NCI-H1092 treated with DMSO at 0.1 percent for 48 hours (cell line): ENCODE data around the gene AMOT.

Experiments used
- DNase-seq: peaks from one replicate; lab custom pipeline; 2025; lab: John Stamatoyannopoulos, UW

Gene AMOT

DNA sequence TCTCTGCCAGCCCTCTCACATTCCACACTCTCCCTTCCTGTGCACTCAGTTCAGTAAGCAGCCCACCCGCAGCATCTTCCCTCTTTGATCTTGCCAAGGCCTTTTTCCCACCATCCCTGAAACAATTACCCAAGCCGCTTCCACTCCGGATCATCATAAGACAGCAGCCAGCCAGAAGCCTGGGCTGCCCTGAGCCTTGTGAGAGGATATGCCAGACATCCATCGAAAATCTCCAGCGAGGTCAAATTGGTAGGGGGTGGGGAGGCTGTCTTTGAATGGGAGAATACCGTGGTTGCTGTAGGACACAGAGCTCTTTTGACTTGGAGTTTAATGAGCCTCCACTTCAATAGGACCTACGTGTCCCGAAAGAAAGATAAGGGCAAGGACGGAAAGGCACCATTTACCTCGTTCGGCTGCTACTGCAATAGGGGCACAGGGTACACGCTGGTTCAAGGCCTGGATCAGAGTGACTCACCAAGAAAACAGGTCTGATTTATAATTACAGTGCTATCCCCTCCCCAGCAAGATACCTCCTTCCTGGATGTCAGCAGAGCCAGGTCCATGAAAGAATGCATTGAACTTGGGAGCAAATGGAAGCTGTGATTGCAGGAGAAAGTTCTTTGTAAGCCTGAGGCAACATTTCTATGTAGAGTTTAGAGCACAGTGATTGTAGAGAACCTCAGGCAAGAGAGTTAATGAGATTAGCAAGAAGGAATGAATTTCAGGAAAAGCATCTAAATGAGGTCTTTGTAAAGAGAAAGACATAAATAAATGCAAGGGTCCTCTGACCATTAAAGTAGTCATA, 39.5 kb downstream of the AMOT start:
- no peak for DNase-seq

DNA sequence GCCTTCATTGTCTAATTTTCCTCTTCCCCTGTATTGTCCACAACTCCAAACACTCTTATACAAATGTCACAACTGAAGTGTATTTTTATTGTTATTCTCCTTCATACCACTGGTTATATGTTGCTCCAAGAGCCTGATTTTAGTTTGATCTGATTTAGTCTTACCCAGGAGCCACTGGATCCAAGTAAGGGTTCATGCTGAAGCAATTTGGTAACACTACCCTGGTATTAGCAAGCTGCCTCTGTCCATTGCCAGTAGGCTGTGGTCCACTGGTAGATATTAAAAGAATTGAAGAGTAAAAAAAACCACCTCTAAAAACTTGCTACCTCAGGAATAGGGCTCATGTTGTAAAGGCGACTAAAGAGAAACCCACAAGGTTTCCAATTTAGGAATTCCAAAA, 41.2 kb downstream of the AMOT start:
- no peak for DNase-seq

DNA sequence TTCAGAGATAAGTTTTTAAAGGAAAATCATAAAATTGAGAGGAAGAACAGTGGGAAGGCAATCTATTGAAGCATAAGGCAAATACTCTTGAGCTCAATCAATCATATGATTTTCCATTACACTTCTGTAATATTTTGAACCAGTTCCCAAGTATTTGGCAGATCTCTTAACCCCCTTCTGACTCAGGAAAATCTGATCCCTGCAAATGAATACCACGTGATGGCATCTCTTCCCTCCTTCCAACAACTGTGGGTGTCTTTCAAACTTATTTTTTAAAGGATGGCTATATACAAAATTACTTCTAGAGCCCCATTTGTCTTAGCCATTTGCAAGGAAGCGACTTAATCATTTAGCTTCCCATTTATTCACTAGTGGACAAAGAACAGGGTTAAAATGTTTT, 41.9 kb downstream of the AMOT start:
- DNase-seq: no peak

DNA sequence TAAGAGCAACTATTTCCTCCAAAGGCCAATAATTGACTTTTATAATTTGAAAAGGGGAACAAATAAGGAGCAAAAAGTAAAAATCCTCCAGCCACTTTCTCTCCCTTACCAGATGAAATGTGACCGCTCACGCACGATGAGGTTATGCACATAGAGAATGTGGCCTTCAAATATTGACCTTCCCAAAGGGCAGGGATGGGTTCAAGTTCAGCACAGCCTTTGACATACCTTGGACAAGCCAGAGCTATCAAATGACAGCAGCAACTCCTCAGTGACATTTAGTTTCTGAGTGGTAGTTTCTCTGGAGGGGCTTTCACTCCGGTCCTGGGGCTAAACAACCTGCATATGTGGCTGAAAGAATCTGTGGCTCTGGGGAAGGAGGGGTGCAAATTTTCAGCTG, 50.7 kb downstream of the AMOT start:
- DNase-seq: no peak

DNA sequence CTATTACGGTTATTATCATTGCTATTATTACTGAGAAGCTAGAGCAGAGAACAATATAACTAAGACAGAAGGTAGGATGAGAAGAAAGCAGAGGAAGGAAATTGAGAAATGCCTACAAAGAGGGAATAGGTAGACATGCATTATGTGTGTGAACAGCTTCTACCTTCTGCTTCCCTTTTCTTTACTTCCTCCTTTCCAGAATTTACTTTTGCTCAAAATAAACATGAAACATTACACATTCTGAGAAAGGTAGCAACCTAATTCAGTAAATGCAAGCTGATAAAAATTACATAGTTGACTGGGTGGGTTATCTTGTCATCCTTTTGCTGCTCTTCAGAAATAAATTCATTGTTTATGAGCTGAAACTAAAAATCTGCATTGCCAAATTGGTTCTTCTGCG, 54.6 kb downstream of the AMOT start:
- no peak for DNase-seq

GRCh38 chrX:112785344-112785743, 55.3 kb downstream of the AMOT start:
- DNase-seq: no peak

- DNase-seq: no peak
These were observed 55.9 kb downstream of the AMOT start for GRCh38 chrX:112784692-112785091.

GRCh38 chrX:112779139-112779538, 61.5 kb downstream of the AMOT start:
- no peak for DNase-seq

GRCh38 chrX:112774651-112775293, 65.9 kb downstream of the AMOT start:
- no peak for DNase-seq

DNA sequence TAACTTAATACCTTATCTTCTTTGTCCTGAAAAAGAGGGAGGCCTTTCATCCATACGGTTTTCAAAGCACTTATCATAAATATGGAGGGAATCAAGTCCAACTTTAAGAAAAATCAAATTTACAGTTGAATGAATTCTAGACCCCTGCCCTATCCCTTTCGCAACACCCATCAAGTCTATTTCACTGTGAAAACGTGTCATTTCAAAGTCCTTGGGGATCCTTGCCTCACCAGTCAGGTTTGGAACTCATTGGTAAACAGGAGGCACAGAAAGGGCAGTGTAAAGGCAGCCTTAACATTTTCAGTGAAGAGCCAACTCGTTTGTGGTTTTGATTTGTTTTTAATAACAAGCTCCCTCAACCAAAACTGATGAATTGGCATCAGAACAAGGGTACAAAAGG, 66.5 kb downstream of the AMOT start:
- DNase-seq: no peak

- DNase-seq: no peak
These were observed 71.6 kb downstream of the AMOT start for GRCh38 chrX:112769034-112769433.

DNA sequence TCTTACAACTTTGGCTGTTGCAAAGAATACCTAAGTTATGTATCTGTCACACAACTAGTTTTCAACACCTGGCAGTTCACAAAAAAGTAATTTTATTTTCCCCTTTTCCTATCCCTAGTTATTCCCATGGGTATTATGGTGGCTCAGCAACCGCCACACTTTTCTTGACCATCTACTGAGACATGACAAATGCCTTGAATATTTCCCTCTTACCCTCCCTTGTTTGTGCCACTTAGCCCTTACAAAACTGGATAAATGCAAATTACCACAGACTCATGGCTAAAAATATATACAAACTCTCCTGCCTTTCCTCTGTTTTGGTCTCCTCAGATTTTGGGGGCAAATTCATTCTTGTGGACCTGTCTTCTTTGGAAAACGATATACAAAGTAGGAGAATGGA, 72.1 kb downstream of the AMOT start:
- no peak for DNase-seq

- DNase-seq: no peak
These were observed 73.9 kb downstream of the AMOT start for GRCh38 chrX:112766774-112767173.

- DNase-seq: no peak
These were observed 79.1 kb downstream of the AMOT start for GRCh38 chrX:112761242-112762207.

DNA sequence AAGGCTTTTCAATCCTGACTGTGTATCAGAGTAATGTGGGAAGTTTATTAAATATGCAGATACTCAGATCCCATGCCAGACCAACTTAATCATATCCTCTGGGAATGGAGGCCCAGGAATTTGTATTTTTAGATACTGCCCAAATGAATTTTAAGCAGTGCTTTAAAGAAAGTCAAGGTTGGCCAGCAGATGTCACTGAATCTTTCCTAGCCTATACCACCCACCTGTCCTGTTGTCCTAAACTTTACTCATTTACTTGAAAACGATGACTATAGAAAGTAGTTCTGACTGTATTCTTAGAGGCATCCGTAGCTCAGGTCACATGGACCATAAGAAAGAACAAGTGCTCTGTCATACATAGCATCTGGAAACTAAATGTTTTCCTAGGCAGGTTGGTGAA, 79.9 kb downstream of the AMOT start:
- no peak for DNase-seq

- no peak for DNase-seq
These were observed 80.7 kb downstream of the AMOT start for GRCh38 chrX:112759966-112760365.

GRCh38 chrX:112759512-112759911, 81.1 kb downstream of the AMOT start:
- DNase-seq: no peak

GRCh38 chrX:112757946-112758345, 82.7 kb downstream of the AMOT start:
- DNase-seq: no peak

- DNase-seq: no peak
These were observed 87.5 kb downstream of the AMOT start for GRCh38 chrX:112753116-112753515.

DNA sequence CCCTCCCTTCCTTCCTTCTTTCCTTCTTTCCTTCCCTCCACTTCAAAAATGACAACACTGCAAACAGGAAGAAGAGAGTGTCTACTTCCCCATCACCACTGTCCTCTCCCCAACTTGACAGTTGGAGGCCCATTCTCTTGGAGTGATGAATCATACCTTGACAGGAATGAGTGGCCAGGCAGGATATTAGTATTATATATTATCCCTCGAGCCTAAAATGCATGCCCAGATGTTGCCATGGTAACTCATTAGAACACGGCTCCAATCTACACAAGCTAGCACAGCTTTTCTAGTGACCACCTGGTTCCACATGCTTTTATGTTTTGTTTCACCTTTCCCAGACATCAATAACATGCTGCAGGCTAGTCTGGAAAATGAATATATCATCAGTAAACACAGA, 89.6 kb downstream of the AMOT start:
- peak; percentile 1 for DNase-seq

- DNase-seq: no peak
These were observed 93.6 kb downstream of the AMOT start for GRCh38 chrX:112746812-112747595.
